PC-3 (cell line): ENCODE results near the gene GSK3B. TPM values are rescaled to one million over a fixed set of nuclear protein-coding genes. Genes with fewer than 3 reads are reported as not detected.

Experiments used
- ATAC-seq: fragments of 200-7000 bp; cut with Tn5 transposase; 2 replicates; pipeline ENCODE4 v1.9.1; 2020; ENCODE audit warnings: mild to moderate bottlenecking, moderate library complexity
- BruUV-seq: library from RNA; stranded (reverse); fragments of 400-500 nt; replicated peaks from 2 replicates; lab custom pipeline; 2021; lab: Mats Ljungman, UMichigan
- CTCF ChIA-PET: fragments of 300-600 bp; sonication (Branson Sonifier 250); formaldehyde crosslinking; loops from one replicate; lab custom pipeline; 2022; ENCODE audit warnings: antibody characterized with exemption; lab: Charles Lee
- POLR2A ChIA-PET: fragments of 300-600 bp; sonication (Branson Sonifier 250); formaldehyde crosslinking; loops from one replicate; lab custom pipeline; 2022; ENCODE audit warnings: antibody characterized with exemption; ENCODE audit not compliant: unreplicated experiment; lab: Charles Lee
- DNase-seq: peaks from one replicate; pipeline ENCODE4 v3.0.0-alpha.2; 2015
- H2AFZ ChIP-seq: fragments of 300-600 bp; sonication (generic); 2 replicates; pipeline ENCODE4 v1.6.0; 2016; ENCODE audit warnings: antibody characterized with exemption, low read length
- H3F3A ChIP-seq: fragments of 300-600 bp; sonication (generic); one replicate; pipeline ENCODE4 v1.6.0; 2017; ENCODE audit warnings: antibody characterized with exemption, low read length, control low read depth, mild to moderate bottlenecking; ENCODE audit not compliant: unreplicated experiment
- H3K27ac ChIP-seq: fragments of 300-600 bp; sonication (generic); 2 replicates; pipeline ENCODE4 v1.5.1; 2016; ENCODE audit warnings: mild to moderate bottlenecking, low read length
- H3K27me3 ChIP-seq: fragments of 300-600 bp; sonication (generic); 2 replicates; pipeline ENCODE4 v1.6.1; 2016; ENCODE audit warnings: low read length, mixed read lengths
- H3K36me3 ChIP-seq: fragments of 300-600 bp; sonication (generic); 2 replicates; pipeline ENCODE4 v1.6.1; 2016; ENCODE audit warnings: low read depth, mixed run types, low read length, mixed read lengths
- H3K4me1 ChIP-seq: fragments of 300-600 bp; sonication (generic); 2 replicates; pipeline ENCODE4 v1.5.1; 2016; ENCODE audit warnings: low read length; ENCODE audit not compliant: insufficient read depth
- H3K4me2 ChIP-seq: fragments of 300-600 bp; sonication (generic); 2 replicates; pipeline ENCODE4 v1.6.0; 2016; ENCODE audit warnings: low read length
- H3K4me3 ChIP-seq: fragments of 300-600 bp; sonication (generic); 2 replicates; pipeline ENCODE4 v1.5.1; 2016; ENCODE audit warnings: mild to moderate bottlenecking, low read length, mixed read lengths
- H3K79me2 ChIP-seq: fragments of 300-600 bp; sonication (generic); 2 replicates; pipeline ENCODE4 v1.6.1; 2017; ENCODE audit warnings: low read length, mixed read lengths
- H3K9ac ChIP-seq: fragments of 300-600 bp; sonication (generic); 2 replicates; pipeline ENCODE4 v1.6.0; 2016; ENCODE audit warnings: mild to moderate bottlenecking, low read length
- H3K9me2 ChIP-seq: fragments of 300-600 bp; sonication (generic); replicated peaks from 2 replicates; pipeline ENCODE4 v1.6.1; 2016; ENCODE audit warnings: mixed run types, low read length, mixed read lengths
- H3K9me3 ChIP-seq: fragments of 300-600 bp; sonication (generic); 2 replicates; pipeline ENCODE4 v1.6.1; 2016; ENCODE audit warnings: low read length, mixed read lengths
- H4K20me1 ChIP-seq: fragments of 300-600 bp; sonication (generic); 2 replicates; pipeline ENCODE4 v1.6.1; 2016; ENCODE audit warnings: low read length, mixed read lengths
- EZH2 ChIP-seq: fragments of 300-600 bp; sonication (generic); IDR thresholded peaks from one replicate; pipeline ENCODE4 v1.6.1; 2017; ENCODE audit warnings: antibody characterized with exemption, mild to moderate bottlenecking, low read length; ENCODE audit not compliant: unreplicated experiment
- EZH2phosphoT487 ChIP-seq: fragments of 300-600 bp; sonication (generic); IDR thresholded peaks from 2 replicates; pipeline ENCODE4 v1.6.1; 2018; ENCODE audit warnings: mild to moderate bottlenecking, antibody characterized with exemption, low read length, borderline replicate concordance
- intact Hi-C: fragments of 100-400 bp; cut with micrococcal nuclease; formaldehyde crosslinking; loops from 2 replicates; pipeline ENCODE4 v1.9.0; 2023
- total RNA-seq: library from RNA; depleted of rRNA; stranded (reverse); fragments of >200 nt; gene quantifications from 2 replicates; pipeline ENCODE4 v1.2.3, GENCODE V29; 2014
- TF ChIP-seq, protein P1 (sequence below): fragments of 300-600 bp; sonication (generic); conservative IDR thresholded peaks from 2 replicates; pipeline ENCODE4 v1.5.1; 2017; ENCODE audit warnings: antibody characterized with exemption, low read depth, mild to moderate bottlenecking, low read length

The GSK3B gene
- total RNA-seq, 1 experiment from 2014 or later: 55.8 TPM

DNA sequence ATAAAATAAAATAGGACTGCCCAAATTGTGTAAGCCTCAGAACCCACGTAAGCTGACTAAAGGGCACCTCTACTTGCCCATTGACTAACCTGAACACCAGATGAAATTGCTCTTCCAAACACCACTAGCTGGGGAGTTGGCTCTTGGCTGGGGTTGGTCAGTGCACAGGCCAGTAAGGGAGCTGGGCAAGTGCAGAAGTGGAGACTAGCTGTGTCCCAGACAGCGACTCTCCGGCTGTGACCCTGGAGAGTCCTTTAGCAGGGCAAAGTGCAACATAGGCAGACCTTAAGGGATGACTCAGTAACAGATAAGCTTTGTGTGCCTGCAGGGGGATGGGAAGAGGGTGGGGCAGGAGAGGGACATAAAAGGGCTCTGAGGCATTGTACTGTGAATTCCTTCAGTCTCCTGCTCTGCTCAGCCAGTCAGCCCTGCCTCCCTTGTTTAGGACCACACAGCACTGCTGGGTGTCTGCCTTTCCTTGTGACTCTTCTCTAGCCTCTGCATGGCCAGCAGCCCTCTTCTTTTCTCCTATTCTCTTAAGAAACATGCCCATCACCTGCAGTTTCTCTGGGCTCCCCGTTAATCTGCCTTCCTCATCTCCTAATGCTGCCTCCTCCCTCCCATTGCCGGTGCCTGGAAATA is 299.2 kb downstream of the GSK3B start:
- POLR2A ChIA-PET: no interaction called here
- Histone ChIP-seq H3K9me3 (no peaks in the 10 kb centered on the region), H3K4me3 (no peak overlapping the region), H3K4me1 (peaks cover 10% of the 10 kb centered on the region), H3K36me3 (no peaks in the 10 kb centered on the region), H3F3A (no peaks in the 10 kb centered on the region), H3K27ac (no peak overlapping the region), H3K4me2 (0 out of 2 replicates have a peak overlapping the region, but pooled peaks have one; percentile 10), H3K9ac (no peak overlapping the region), H4K20me1 (no peaks in the 10 kb centered on the region), H2AFZ (no peak overlapping the region), H3K27me3 (peaks cover 10% of the 10 kb centered on the region; the same call in 1 of the 2 replicates), H3K9me2 (no peaks in the 10 kb centered on the region), H3K79me2 (no peaks in the 10 kb centered on the region)
- peak; percentile 55 for DNase-seq
- TF ChIP-seq EZH2: no peak
- TF ChIP-seq, protein P1, sequence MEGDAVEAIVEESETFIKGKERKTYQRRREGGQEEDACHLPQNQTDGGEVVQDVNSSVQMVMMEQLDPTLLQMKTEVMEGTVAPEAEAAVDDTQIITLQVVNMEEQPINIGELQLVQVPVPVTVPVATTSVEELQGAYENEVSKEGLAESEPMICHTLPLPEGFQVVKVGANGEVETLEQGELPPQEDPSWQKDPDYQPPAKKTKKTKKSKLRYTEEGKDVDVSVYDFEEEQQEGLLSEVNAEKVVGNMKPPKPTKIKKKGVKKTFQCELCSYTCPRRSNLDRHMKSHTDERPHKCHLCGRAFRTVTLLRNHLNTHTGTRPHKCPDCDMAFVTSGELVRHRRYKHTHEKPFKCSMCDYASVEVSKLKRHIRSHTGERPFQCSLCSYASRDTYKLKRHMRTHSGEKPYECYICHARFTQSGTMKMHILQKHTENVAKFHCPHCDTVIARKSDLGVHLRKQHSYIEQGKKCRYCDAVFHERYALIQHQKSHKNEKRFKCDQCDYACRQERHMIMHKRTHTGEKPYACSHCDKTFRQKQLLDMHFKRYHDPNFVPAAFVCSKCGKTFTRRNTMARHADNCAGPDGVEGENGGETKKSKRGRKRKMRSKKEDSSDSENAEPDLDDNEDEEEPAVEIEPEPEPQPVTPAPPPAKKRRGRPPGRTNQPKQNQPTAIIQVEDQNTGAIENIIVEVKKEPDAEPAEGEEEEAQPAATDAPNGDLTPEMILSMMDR: no peak
- TF ChIP-seq EZH2phosphoT487: no peak
- CTCF ChIA-PET: no interaction called here
- no TSS peak for BruUV-seq
- intact Hi-C loops: no loop called here
- peak; percentile 91 for ATAC-seq

DNA sequence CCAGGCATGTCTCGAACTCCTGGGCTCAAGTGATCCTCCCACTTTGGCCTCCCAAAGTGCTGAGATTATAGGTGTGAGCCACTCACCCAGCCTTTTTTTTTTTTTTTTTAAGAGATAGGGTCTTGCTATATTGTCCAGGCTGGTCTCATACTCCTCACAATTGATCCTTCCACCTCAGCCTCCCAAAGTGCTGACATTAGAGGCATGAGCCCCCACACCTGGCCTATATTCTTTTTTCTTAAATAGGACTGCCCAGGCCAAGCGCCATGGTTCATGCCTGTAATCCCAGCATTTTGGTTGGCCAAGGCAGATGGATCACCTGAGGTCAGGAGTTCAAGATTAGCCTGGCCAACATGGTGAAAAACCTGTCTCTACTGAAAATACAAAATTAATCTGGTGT is 299.8 kb downstream of the GSK3B start:
- H3K4me2 ChIP-seq: no peak overlapping the region
- H3K27me3 ChIP-seq: peaks cover 6% of the 10 kb centered on the region; the same call in 1 of the 2 replicates
- intact Hi-C loops: no loop called here
- H3K27ac ChIP-seq: no peak overlapping the region
- H3K4me3 ChIP-seq: no peak overlapping the region
- no peaks in the 10 kb centered on the region for H4K20me1 ChIP-seq
- DNase-seq (no peak), ATAC-seq (no peak)
- no peaks in the 10 kb centered on the region for H3K79me2 ChIP-seq
- peaks cover 10% of the 10 kb centered on the region for H3K4me1 ChIP-seq
- no peaks in the 10 kb centered on the region for H3K9me2 ChIP-seq
- no peaks in the 10 kb centered on the region for H3K9me3 ChIP-seq
- POLR2A ChIA-PET: no interaction called here
- TF ChIP-seq EZH2: no peak
- TF ChIP-seq EZH2phosphoT487: no peak
- TF ChIP-seq, protein P1: no peak
- no peak overlapping the region for H2AFZ ChIP-seq
- CTCF ChIA-PET: no interaction called here
- no peak overlapping the region for H3K9ac ChIP-seq
- no peaks in the 10 kb centered on the region for H3F3A ChIP-seq
- no peaks in the 10 kb centered on the region for H3K36me3 ChIP-seq
- no TSS peak for BruUV-seq

DNA sequence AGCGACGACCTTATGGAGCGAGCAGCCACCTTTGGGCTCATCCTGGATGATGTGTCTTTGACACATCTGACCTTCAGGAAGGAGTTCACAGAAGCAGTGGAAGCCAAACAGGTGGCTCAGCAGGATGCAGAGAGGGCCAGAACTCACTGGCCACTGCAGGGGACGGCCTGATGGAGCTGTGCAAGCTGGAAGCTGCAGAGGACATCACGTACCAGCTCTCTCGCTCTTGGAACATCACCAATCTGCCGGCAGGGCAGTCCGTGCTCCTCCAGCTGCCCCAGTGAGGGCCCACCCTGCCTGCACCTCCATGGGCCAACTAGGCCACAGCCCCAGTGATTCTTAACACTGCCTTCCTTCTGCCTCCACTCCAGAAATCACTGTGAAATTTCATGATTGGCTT is 302.0 kb downstream of the GSK3B start:
- no peak for DNase-seq
- peaks cover 10% of the 10 kb centered on the region for H3K4me1 ChIP-seq
- H3K79me2 ChIP-seq: no peaks in the 10 kb centered on the region
- no peak overlapping the region for H3K4me3 ChIP-seq
- BruUV-seq: no TSS peak
- no peak overlapping the region for H3K27ac ChIP-seq
- H3K9me3 ChIP-seq: no peaks in the 10 kb centered on the region
- intact Hi-C loops: no loop called here
- no peak overlapping the region for H3K4me2 ChIP-seq
- ATAC-seq: no peak
- CTCF ChIA-PET: no interaction called here
- no peaks in the 10 kb centered on the region for H3K36me3 ChIP-seq
- TF ChIP-seq, protein P1: no peak
- TF ChIP-seq EZH2 (no peak), EZH2phosphoT487 (no peak)
- no peaks in the 10 kb centered on the region for H4K20me1 ChIP-seq
- no peaks in the 10 kb centered on the region for H3K27me3 ChIP-seq
- no peak overlapping the region for H3K9ac ChIP-seq
- no peaks in the 10 kb centered on the region for H3K9me2 ChIP-seq
- POLR2A ChIA-PET: no interaction called here
- no peaks in the 10 kb centered on the region for H3F3A ChIP-seq
- H2AFZ ChIP-seq: no peak overlapping the region
